GM12874 (cell line): ENCODE measurements around the gene PPIL6.

Source experiments
- CTCF ChIP-seq: IDR thresholded peaks from 2 replicates; pipeline ENCODE4 v1.5.1; 2011; ENCODE audit warnings: low read depth, mild to moderate bottlenecking, control low read depth, low read length, moderate library complexity; ENCODE audit not compliant: insufficient read depth

PPIL6 gene

GRCh38 chr6:109455437-109456110 lies 15.1 kb upstream of the PPIL6 start, which contains the start of gene MICAL1:
Gene MICAL1, minus strand, starts transcription at chr6:109455772. Its CDS starts 1,576 bp downstream, at chr6:109454196.
- TF ChIP-seq CTCF: peak; percentile 49

GRCh38 chr6:109454496-109455436 lies 14.3 kb upstream of the PPIL6 start:
- no peak for TF ChIP-seq CTCF

- no peak for TF ChIP-seq CTCF
Measured at GRCh38 chr6:109453594-109454495, 13.4 kb upstream of the PPIL6 start.

- TF ChIP-seq CTCF: no peak
Measured at GRCh38 chr6:109453156-109453555, 12.7 kb upstream of the PPIL6 start.

- no peak for TF ChIP-seq CTCF
Measured at GRCh38 chr6:109452181-109452580, 11.8 kb upstream of the PPIL6 start.

- no peak for TF ChIP-seq CTCF
Measured at GRCh38 chr6:109451376-109451775, 10.9 kb upstream of the PPIL6 start.
